ENCODE measurements around the gene CLN5. TPM values are rescaled to one million over a fixed set of nuclear protein-coding genes. Genes with fewer than 3 reads are reported as not detected.

The CLN5 gene
- total RNA-seq, 1 experiment from 2014 or later: 20.1 TPM

DNA sequence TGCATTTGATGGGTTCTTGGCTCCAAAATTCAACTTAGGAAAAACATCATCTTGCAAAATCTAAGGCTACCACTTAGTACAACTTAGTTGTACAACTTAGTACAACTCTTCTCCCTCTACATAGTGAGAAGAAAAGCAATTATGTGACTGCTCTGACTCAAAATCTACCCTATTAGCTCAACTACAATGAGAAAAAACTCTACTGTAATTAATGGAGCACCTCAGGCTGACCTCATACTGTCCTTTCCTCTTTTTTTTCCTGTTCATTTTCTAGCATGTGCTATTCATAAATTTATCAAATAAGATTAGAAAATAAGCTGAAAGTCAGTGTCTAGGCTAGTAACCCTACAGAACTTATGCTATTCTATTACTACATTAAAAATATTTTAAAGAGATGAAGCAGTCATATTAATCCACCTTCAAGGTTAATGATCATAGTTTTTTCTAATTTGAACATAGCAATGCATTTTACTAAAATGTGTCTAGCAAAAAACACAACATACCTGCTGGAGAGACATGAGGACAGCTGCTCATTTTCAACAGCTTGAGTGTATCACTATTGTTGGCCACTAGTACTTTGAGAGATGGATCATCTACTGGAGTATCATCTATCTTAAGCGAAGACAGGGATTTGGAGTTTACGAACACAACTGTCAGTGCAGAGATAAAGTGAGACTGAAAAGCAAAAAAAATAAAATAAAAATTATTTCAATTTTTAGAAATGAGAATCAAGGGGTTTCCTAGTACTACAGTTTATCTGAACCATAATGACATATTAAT is 23.2 kb downstream of the CLN5 start:
- H3K36me3 Mint-ChIP-seq (ENCODE audit: insufficient read depth, unreplicated experiment): peaks cover 67% of the 10 kb centered on the region
- TF ChIP-seq CTCF (IDR thresholded peaks at IDR 0.05; ENCODE audit: insufficient read depth in 1 of 2, low read depth in 1 of 2, low read length in 1 of 2, severe bottlenecking in 1 of 2, unreplicated experiment in 1 of 2): no peak
- no peaks in the 10 kb centered on the region for H3K4me1 ChIP-seq
- no peaks in the 10 kb centered on the region for H3K9me3 ChIP-seq
- H3K27me3 Mint-ChIP-seq (ENCODE audit: insufficient read depth, unreplicated experiment): no peaks in the 10 kb centered on the region
- no peaks in the 10 kb centered on the region for H3K27me3 ChIP-seq (replicated peaks; ENCODE audit: control insufficient read depth, insufficient read depth, low read length)
- H3K4me3 ChIP-seq (ENCODE audit: low read depth, low read length): no peak overlapping the region
- H3K4me3 Mint-ChIP-seq (ENCODE audit: unreplicated experiment): no peak overlapping the region
- intact Hi-C loops (cut with micrococcal nuclease; ENCODE audit: unreplicated experiment): no loop called here
- no peak overlapping the region for H3K27ac Mint-ChIP-seq (ENCODE audit: unreplicated experiment)
- POLR2A ChIA-PET: no interaction called here
- DNase-seq: no peak
- no TSS peak for BruUV-seq (replicated peaks)
- H3K36me3 ChIP-seq (ENCODE audit: control insufficient read depth, insufficient read depth, low read length): no peaks in the 10 kb centered on the region; the same call in 1 of the 2 replicates
- CTCF ChIA-PET: no interaction called here
- no peaks in the 10 kb centered on the region for H3K9me3 Mint-ChIP-seq (ENCODE audit: unreplicated experiment)
- H3K4me1 Mint-ChIP-seq (ENCODE audit: low read depth, unreplicated experiment): no peaks in the 10 kb centered on the region

DNA sequence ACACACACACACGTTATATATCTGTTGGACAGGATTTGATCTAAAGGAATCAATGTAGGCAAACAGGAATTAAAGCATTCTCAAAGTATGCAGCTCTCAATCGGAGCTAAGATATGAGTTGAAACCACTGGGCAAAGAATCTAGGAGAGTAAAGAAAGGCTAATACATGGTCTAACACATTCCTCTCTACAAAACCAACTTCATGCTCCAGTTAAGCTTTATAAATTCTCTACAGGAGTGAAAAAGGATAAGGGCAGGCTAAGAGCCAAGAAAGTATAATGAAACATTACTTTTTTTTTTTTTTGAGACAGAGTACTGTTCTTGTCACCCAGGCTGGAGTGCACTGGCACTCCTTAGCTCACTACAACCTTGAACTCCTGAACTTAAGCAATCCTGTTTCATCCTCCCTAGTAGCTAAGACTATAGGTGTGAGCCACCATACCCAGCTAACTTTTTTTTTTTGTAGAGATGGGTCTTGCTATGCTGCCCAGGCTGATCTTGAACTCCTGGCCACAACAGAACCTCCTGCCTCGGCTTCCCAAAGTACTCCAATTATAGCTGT is 24.5 kb downstream of the CLN5 start:
- Mint-ChIP-seq H3K4me1 (ENCODE audit: low read depth, unreplicated experiment) (no peaks in the 10 kb centered on the region), H3K36me3 (ENCODE audit: insufficient read depth, unreplicated experiment) (peaks cover 55% of the 10 kb centered on the region), H3K4me3 (ENCODE audit: unreplicated experiment) (no peak overlapping the region), H3K27ac (ENCODE audit: unreplicated experiment) (no peak overlapping the region), H3K9me3 (ENCODE audit: unreplicated experiment) (no peaks in the 10 kb centered on the region), H3K27me3 (ENCODE audit: insufficient read depth, unreplicated experiment) (no peaks in the 10 kb centered on the region)
- intact Hi-C loops (cut with micrococcal nuclease; ENCODE audit: unreplicated experiment): no loop called here
- DNase-seq: no peak
- Histone ChIP-seq H3K4me1 (no peaks in the 10 kb centered on the region), H3K27me3 (replicated peaks; ENCODE audit: control insufficient read depth, insufficient read depth, low read length) (no peaks in the 10 kb centered on the region), H3K9me3 (no peaks in the 10 kb centered on the region), H3K36me3 (ENCODE audit: control insufficient read depth, insufficient read depth, low read length) (no peaks in the 10 kb centered on the region; the same call in 1 of the 2 replicates), H3K4me3 (ENCODE audit: low read depth, low read length) (no peak overlapping the region)
- CTCF ChIA-PET: no interaction called here
- BruUV-seq (replicated peaks): no TSS peak
- TF ChIP-seq CTCF (IDR thresholded peaks at IDR 0.05; ENCODE audit: insufficient read depth in 1 of 2, low read depth in 1 of 2, low read length in 1 of 2, severe bottlenecking in 1 of 2, unreplicated experiment in 1 of 2): no peak
- POLR2A ChIA-PET: no interaction called here

- Histone ChIP-seq H3K4me1 (no peaks in the 10 kb centered on the region), H3K4me3 (ENCODE audit: low read depth, low read length) (no peak overlapping the region), H3K27me3 (replicated peaks; ENCODE audit: control insufficient read depth, insufficient read depth, low read length) (no peaks in the 10 kb centered on the region), H3K9me3 (no peaks in the 10 kb centered on the region), H3K36me3 (ENCODE audit: control insufficient read depth, insufficient read depth, low read length) (no peaks in the 10 kb centered on the region; the same call in none of the 2 replicates)
- Mint-ChIP-seq H3K4me3 (ENCODE audit: unreplicated experiment) (no peak overlapping the region), H3K27ac (ENCODE audit: unreplicated experiment) (no peak overlapping the region), H3K27me3 (ENCODE audit: insufficient read depth, unreplicated experiment) (no peaks in the 10 kb centered on the region), H3K36me3 (ENCODE audit: insufficient read depth, unreplicated experiment) (peaks cover 52% of the 10 kb centered on the region), H3K4me1 (ENCODE audit: low read depth, unreplicated experiment) (no peaks in the 10 kb centered on the region), H3K9me3 (ENCODE audit: unreplicated experiment) (no peaks in the 10 kb centered on the region)
- no TSS peak for BruUV-seq (replicated peaks)
- ChIA-PET POLR2A (no interaction called here), CTCF (no interaction called here)
- no peak for DNase-seq
- intact Hi-C loops (cut with micrococcal nuclease; ENCODE audit: unreplicated experiment): no loop called here
- TF ChIP-seq CTCF (IDR thresholded peaks at IDR 0.05; ENCODE audit: insufficient read depth in 1 of 2, low read depth in 1 of 2, low read length in 1 of 2, severe bottlenecking in 1 of 2, unreplicated experiment in 1 of 2): peak in 1 of 2 experiments; percentile 9
Measured at GRCh38 chr13:77016888-77017623, 25.2 kb downstream of the CLN5 start.
